ENCODE measurements around the gene ADORA1.

Gene ADORA1

GRCh38 chr1:203127666-203128430 is at the start of gene ADORA1:
Gene ADORA1, plus strand, starts transcription at chr1:203127726. Its CDS starts 1,116 bp downstream, at chr1:203128842.
- no peaks in the 10 kb centered on the region for H3K27me3 ChIP-seq (ENCODE audit: low read length)
- no peaks in the 10 kb centered on the region for H3F3A ChIP-seq (ENCODE audit: insufficient read depth)
- no peak within 1 kb of the TSS for H3K9ac ChIP-seq (ENCODE audit: low read length)
- H2AFZ ChIP-seq (ENCODE audit: low read depth, low read length, severe bottlenecking), result no peak within 1 kb of the TSS
- H3K36me3 ChIP-seq (ENCODE audit: low read length), result no peaks in the 10 kb centered on the region
- H4K20me1 ChIP-seq (ENCODE audit: low read depth, low read length), result no peaks in the 10 kb centered on the region
- H3K4me3 ChIP-seq (ENCODE audit: insufficient read depth, low read length, poor library complexity, severe bottlenecking), result no peak within 1 kb of the TSS
- no peaks in the 10 kb centered on the region for H3K9me2 ChIP-seq (replicated peaks; ENCODE audit: insufficient read depth, low read length)
- no peak within 1 kb of the TSS for H3K27ac ChIP-seq (ENCODE audit: low read depth, low read length)
- H3K79me2 ChIP-seq (ENCODE audit: insufficient read depth, low read length), result no peaks in the 10 kb centered on the region
- no peaks in the 10 kb centered on the region for H3K9me3 ChIP-seq (ENCODE audit: insufficient read depth, low read length)
- TF ChIP-seq EZH2phosphoT487 (conservative IDR thresholded peaks at IDR 0.05; ENCODE audit: low read length) (no peak), CTCF (IDR thresholded peaks at IDR 0.05; ENCODE audit: insufficient read depth, low read length, poor library complexity, severe bottlenecking) (no peak)
- H3K4me2 ChIP-seq (ENCODE audit: low read depth, low read length, poor library complexity, severe bottlenecking), result no peak within 1 kb of the TSS

- H3K36me3 ChIP-seq (ENCODE audit: low read length), result no peaks in the 10 kb centered on the region
- H3K79me2 ChIP-seq (ENCODE audit: insufficient read depth, low read length), result no peaks in the 10 kb centered on the region
- no peaks in the 10 kb centered on the region for H3K9me2 ChIP-seq (replicated peaks; ENCODE audit: insufficient read depth, low read length)
- no peaks in the 10 kb centered on the region for H3F3A ChIP-seq (ENCODE audit: insufficient read depth)
- H3K9me3 ChIP-seq (ENCODE audit: insufficient read depth, low read length), result no peaks in the 10 kb centered on the region
- no peak overlapping the region for H3K4me3 ChIP-seq (ENCODE audit: insufficient read depth, low read length, poor library complexity, severe bottlenecking)
- no peak overlapping the region for H3K9ac ChIP-seq (ENCODE audit: low read length)
- H3K27me3 ChIP-seq (ENCODE audit: low read length), result no peaks in the 10 kb centered on the region
- H4K20me1 ChIP-seq (ENCODE audit: low read depth, low read length), result no peaks in the 10 kb centered on the region
- H3K27ac ChIP-seq (ENCODE audit: low read depth, low read length), result no peak overlapping the region
- H2AFZ ChIP-seq (ENCODE audit: low read depth, low read length, severe bottlenecking), result no peak overlapping the region
- no peak for TF ChIP-seq EZH2phosphoT487 (conservative IDR thresholded peaks at IDR 0.05; ENCODE audit: low read length)
- no peak overlapping the region for H3K4me2 ChIP-seq (ENCODE audit: low read depth, low read length, poor library complexity, severe bottlenecking)
Observed at GRCh38 chr1:203077956-203078355, 49.6 kb upstream of the ADORA1 start.

GRCh38 chr1:203078478-203078877 is 49.0 kb upstream of the ADORA1 start:
- Histone ChIP-seq H3K9me3 (ENCODE audit: insufficient read depth, low read length) (no peaks in the 10 kb centered on the region), H3K9me2 (replicated peaks; ENCODE audit: insufficient read depth, low read length) (no peaks in the 10 kb centered on the region), H3F3A (ENCODE audit: insufficient read depth) (no peaks in the 10 kb centered on the region), H2AFZ (ENCODE audit: low read depth, low read length, severe bottlenecking) (no peak overlapping the region), H3K79me2 (ENCODE audit: insufficient read depth, low read length) (no peaks in the 10 kb centered on the region), H3K4me3 (ENCODE audit: insufficient read depth, low read length, poor library complexity, severe bottlenecking) (no peak overlapping the region), H3K4me2 (ENCODE audit: low read depth, low read length, poor library complexity, severe bottlenecking) (no peak overlapping the region), H4K20me1 (ENCODE audit: low read depth, low read length) (no peaks in the 10 kb centered on the region), H3K27ac (ENCODE audit: low read depth, low read length) (no peak overlapping the region), H3K27me3 (ENCODE audit: low read length) (no peaks in the 10 kb centered on the region), H3K9ac (ENCODE audit: low read length) (no peak overlapping the region), H3K36me3 (ENCODE audit: low read length) (no peaks in the 10 kb centered on the region)
- TF ChIP-seq CTCF (IDR thresholded peaks at IDR 0.05; ENCODE audit: insufficient read depth, low read length, poor library complexity, severe bottlenecking) (no peak), EZH2phosphoT487 (conservative IDR thresholded peaks at IDR 0.05; ENCODE audit: low read length) (no peak)

DNA sequence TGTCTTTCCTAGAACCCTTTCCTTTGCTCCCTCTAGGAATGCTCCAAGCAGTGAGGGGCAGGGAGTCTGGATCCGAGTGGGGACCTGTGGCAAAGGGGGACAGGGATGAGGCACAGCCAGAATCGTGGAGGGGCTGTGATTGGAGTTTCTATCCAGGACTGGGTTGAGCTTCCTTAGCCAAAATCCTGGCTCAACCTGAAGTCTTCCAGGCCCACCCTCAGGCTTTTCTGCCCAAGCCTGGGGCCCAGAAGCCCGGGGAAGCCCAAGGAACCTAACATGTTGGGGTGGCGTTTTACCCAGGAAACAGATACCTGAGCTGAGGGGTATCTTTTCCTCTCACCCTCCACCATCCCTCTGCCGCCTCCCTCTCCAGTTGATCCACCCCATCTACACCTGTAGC is 47.1 kb upstream of the ADORA1 start:
- Histone ChIP-seq H3K4me2 (ENCODE audit: low read depth, low read length, poor library complexity, severe bottlenecking) (no peak overlapping the region), H3K9ac (ENCODE audit: low read length) (no peak overlapping the region), H3K4me3 (ENCODE audit: insufficient read depth, low read length, poor library complexity, severe bottlenecking) (no peak overlapping the region), H4K20me1 (ENCODE audit: low read depth, low read length) (no peaks in the 10 kb centered on the region), H3K79me2 (ENCODE audit: insufficient read depth, low read length) (no peaks in the 10 kb centered on the region), H3K9me2 (replicated peaks; ENCODE audit: insufficient read depth, low read length) (no peaks in the 10 kb centered on the region), H3K27me3 (ENCODE audit: low read length) (no peaks in the 10 kb centered on the region), H3K27ac (ENCODE audit: low read depth, low read length) (no peak overlapping the region), H2AFZ (ENCODE audit: low read depth, low read length, severe bottlenecking) (no peak overlapping the region), H3K36me3 (ENCODE audit: low read length) (no peaks in the 10 kb centered on the region), H3K9me3 (ENCODE audit: insufficient read depth, low read length) (no peaks in the 10 kb centered on the region), H3F3A (ENCODE audit: insufficient read depth) (no peaks in the 10 kb centered on the region)
- TF ChIP-seq EZH2phosphoT487 (conservative IDR thresholded peaks at IDR 0.05; ENCODE audit: low read length) (no peak), CTCF (IDR thresholded peaks at IDR 0.05; ENCODE audit: insufficient read depth, low read length, poor library complexity, severe bottlenecking) (no peak)

Data from SU-DHL-6 (cell line).